Measurements from ENCODE around the gene AUH.

DNA sequence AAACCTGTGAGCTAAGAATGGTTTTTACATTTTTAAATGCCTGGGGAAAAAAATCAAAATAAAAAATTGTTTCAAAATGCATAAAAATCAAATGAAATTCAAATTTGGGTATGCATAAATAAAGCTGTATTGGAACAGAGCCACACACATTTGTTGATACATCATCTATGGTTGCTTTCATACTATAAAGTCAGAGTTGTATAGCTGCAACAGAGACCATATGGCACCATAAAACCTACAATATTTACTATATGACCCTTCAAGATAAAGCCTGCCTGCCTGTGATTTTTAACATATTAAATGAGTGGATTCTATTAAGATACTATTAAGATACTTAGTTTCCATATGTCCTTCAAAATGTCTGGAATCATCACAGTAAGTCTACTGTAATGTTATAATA is 40.0 kb downstream of the AUH start:
- TF ChIP-seq POLR2AphosphoS5 (IDR thresholded peaks at IDR 0.05; ENCODE audit: borderline replicate concordance, low read depth, low read length) (no peak), EZH2 (IDR thresholded peaks at IDR 0.05) (no peak), FOXP2 (optimal IDR thresholded peaks at IDR 0.05; ENCODE audit: control extremely low read depth, extremely low read length, insufficient read depth) (no peak)
